Brain microvascular endothelial cell (primary cell): ENCODE data around the gene FIGN.

Experiments used
- DNase-seq: peaks from one replicate; pipeline ENCODE4 v3.0.0-alpha.2; 2020
- H3K27ac ChIP-seq: fragments of 250-450 bp; sonication (Bioruptor Pico); 2 replicates; pipeline ENCODE4 v1.5.1; 2020; ENCODE audit warnings: mild to moderate bottlenecking, moderate library complexity
- H3K27me3 ChIP-seq: fragments of 250-450 bp; sonication (Bioruptor Pico); replicated peaks from 2 replicates; pipeline ENCODE4 v1.5.1; 2020; ENCODE audit warnings: mild to moderate bottlenecking
- H3K36me3 ChIP-seq: fragments of 250-450 bp; sonication (Bioruptor Pico); replicated peaks from 2 replicates; pipeline ENCODE4 v1.5.1; 2020; ENCODE audit warnings: mild to moderate bottlenecking
- H3K4me3 ChIP-seq: 2 replicates; pipeline ENCODE4 v1.5.1; 2011; ENCODE audit warnings: low read depth, mild to moderate bottlenecking, control low read depth, low read length, moderate library complexity
- in situ Hi-C: cut with HindIII; loops from 2 replicates; pipeline ENCODE4 v1.10.0; 2017; ENCODE audit warnings: low sequenced_read_pairs, low pct_ligation_motif_present
- TF ChIP-seq, protein P1 (sequence below): IDR thresholded peaks from 2 replicates; pipeline ENCODE4 v1.5.1; 2011; ENCODE audit warnings: low read depth, mild to moderate bottlenecking, moderate library complexity, low read length, control low read depth, inconsistent platforms; ENCODE audit errors: missing control alignments

Gene FIGN

DNA sequence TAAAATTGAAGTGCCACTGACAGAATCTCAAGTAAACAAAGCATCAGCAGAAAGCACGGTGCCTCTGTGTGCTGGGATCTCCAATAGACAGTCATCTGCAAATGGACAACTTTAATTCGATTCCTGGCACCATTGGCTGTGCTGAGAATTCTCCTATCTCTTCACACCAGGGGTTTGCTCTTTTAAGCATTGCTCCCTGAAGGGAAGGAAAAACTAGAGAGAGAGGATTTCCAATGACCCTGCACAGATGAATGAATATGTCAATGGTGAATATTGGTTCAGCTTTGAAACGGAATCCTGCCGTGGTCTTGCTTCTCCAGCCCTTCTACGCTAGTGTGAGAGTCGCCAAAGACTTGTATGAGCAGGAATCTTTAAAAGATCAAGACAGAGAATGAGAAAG is 97.9 kb downstream of the FIGN start:
- in situ Hi-C loops = no loop called here
- no peak for DNase-seq
- Histone ChIP-seq H3K27me3 (no peaks in the 10 kb centered on the region), H3K27ac (no peak overlapping the region), H3K4me3 (no peak overlapping the region), H3K36me3 (no peaks in the 10 kb centered on the region)
- TF ChIP-seq, protein P1, sequence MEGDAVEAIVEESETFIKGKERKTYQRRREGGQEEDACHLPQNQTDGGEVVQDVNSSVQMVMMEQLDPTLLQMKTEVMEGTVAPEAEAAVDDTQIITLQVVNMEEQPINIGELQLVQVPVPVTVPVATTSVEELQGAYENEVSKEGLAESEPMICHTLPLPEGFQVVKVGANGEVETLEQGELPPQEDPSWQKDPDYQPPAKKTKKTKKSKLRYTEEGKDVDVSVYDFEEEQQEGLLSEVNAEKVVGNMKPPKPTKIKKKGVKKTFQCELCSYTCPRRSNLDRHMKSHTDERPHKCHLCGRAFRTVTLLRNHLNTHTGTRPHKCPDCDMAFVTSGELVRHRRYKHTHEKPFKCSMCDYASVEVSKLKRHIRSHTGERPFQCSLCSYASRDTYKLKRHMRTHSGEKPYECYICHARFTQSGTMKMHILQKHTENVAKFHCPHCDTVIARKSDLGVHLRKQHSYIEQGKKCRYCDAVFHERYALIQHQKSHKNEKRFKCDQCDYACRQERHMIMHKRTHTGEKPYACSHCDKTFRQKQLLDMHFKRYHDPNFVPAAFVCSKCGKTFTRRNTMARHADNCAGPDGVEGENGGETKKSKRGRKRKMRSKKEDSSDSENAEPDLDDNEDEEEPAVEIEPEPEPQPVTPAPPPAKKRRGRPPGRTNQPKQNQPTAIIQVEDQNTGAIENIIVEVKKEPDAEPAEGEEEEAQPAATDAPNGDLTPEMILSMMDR = no peak

DNA sequence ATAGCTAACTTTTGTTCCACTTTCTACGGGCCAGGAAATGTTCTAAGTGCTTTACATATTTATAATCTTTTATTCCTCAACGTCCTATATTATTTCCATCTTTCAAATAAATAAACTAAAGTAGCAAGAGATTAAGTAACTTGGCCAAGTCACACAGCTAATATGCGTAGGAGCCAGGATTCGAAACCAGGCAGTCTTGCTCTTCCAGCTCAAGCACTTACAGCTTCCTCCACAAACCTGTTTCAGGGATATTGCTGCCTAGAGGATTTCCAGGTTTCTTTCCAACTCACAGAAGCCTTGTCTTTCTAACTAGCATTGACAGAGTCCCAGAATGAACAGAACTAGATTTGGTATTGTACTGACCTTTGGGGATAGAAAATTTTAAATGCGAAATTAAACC is 102.5 kb downstream of the FIGN start:
- in situ Hi-C loops = no loop called here
- no peaks in the 10 kb centered on the region for H3K27me3 ChIP-seq
- TF ChIP-seq, protein P1 = no peak
- no peak overlapping the region for H3K27ac ChIP-seq
- no peaks in the 10 kb centered on the region for H3K36me3 ChIP-seq
- H3K4me3 ChIP-seq = no peak overlapping the region
- DNase-seq = no peak

DNA sequence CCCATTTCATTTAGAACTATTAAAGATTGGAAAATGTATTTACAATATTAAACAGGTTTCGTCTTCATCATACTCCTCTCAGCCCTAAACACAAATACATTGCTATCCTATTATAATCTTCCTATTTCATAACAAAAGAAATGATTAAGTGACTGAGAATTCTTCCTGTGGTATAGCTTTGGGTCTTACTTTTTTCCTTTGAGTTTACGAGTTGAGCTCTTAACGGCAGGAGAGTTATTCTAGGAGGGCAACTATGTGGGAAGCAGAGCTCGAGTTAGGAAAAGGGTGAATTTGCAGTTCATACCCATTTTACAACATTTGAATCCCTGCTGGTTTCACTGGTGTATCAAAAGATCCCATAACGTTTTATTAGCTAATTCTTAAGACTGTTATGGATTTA is 105.0 kb downstream of the FIGN start:
- Histone ChIP-seq H3K36me3 (no peaks in the 10 kb centered on the region), H3K27ac (no peak overlapping the region), H3K4me3 (no peak overlapping the region), H3K27me3 (no peaks in the 10 kb centered on the region)
- TF ChIP-seq, protein P1 = no peak
- in situ Hi-C loops = no loop called here
- DNase-seq = no peak

DNA sequence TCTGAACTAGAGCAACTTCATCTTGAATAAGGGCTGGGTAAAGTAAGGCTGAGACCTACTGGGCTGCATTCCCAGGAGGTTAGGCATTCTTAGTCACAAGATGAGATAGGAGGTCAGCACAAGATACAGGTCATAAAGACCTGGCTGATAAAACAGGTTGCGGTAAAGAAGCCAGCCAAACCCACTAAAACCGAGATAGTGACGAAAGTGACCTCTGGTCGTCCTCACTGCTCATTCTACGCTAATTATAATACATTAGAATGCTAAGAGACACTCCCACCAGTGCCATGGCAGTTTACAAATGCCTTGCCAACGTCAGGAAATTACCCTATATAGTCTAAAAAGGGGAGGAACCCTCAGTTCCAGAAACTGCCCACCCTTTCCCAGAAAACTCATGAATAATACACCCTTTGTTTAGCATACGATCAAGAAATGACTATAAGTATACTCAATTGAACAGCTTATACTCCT is 109.1 kb downstream of the FIGN start:
- TF ChIP-seq, protein P1 = no peak
- Histone ChIP-seq H3K4me3 (no peak overlapping the region), H3K36me3 (no peaks in the 10 kb centered on the region), H3K27ac (no peak overlapping the region), H3K27me3 (no peaks in the 10 kb centered on the region)
- DNase-seq = no peak
- in situ Hi-C loops = no loop called here

DNA sequence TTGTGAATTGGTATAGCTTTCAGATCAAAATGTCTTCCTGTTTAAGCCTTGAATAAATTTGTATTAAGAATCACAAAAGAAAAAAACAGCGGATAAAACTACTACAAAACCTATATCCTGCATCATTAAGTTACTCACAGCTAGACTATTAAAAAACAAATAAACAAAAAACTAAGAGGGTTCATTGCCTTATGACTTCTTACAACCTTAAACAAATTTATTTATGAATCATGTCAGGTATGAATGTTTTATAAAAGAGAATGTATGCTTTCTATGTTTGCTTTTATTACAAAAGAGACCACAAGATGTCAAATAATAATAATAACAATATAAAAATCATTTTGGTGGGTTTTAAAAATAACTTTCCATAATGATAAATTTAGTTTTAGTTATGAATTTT is 109.6 kb downstream of the FIGN start:
- in situ Hi-C loops = no loop called here
- TF ChIP-seq, protein P1 = no peak

DNA sequence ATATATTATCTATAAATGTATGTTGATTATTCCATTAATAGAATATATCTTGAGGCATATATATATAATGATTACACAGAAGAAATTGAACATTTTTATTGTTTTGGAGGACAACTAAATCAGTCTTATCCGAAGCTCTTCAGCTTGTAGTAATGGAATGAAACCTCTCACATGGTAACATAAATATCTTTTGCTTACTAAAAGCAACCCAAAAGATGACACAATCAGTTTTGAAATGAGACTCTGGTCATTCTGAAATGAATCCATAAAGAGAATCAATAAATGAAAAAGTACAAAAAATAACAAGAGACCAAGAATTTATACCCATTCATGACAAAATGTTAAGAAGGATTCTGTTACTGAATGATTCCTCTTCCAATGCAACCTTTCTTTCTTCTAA is 110.2 kb downstream of the FIGN start:
- no peak overlapping the region for H3K27ac ChIP-seq
- TF ChIP-seq, protein P1 = no peak
- no peaks in the 10 kb centered on the region for H3K27me3 ChIP-seq
- in situ Hi-C loops = no loop called here
- no peak for DNase-seq
- no peak overlapping the region for H3K4me3 ChIP-seq
- H3K36me3 ChIP-seq = no peaks in the 10 kb centered on the region

More for the DNA sequence above, 109.6 kb downstream of the FIGN start:
- no peak overlapping the region for H3K27ac ChIP-seq
- H3K4me3 ChIP-seq = no peak overlapping the region
- H3K27me3 ChIP-seq = no peaks in the 10 kb centered on the region
- no peaks in the 10 kb centered on the region for H3K36me3 ChIP-seq
- no peak for DNase-seq
